ENCODE results near the gene TMOD3.

GRCh38 chr15:51782357-51782896 is 47.0 kb upstream of the TMOD3 start:
- TF ChIP-seq CTCF (IDR thresholded peaks at IDR 0.05; ENCODE audit: insufficient read depth, low read length, poor library complexity, severe bottlenecking) (no peak), EZH2phosphoT487 (conservative IDR thresholded peaks at IDR 0.05; ENCODE audit: low read length) (no peak)

Measured in SU-DHL-6 (cell line).